ENCODE results near the gene PKP2. TPM values are rescaled to one million over a fixed set of nuclear protein-coding genes. Genes with fewer than 3 reads are reported as not detected.
"Not testable (repeated sequence)": the region's sequence is repeated elsewhere in the genome, so short reads cannot be mapped to it uniquely, and the experiment has no call there.

Gene PKP2
- total and polyA plus RNA-seq, 4 donors = 8.6 to 35.7 (median 12.8) TPM

GRCh38 chr12:32884962-32885361, 11.6 kb downstream of the PKP2 start:
- H3K9me3 ChIP-seq (ENCODE audit: control insufficient read depth in 4 of 4, low read length in 3 of 4) = no peaks in the 10 kb centered on the region
- no peak overlapping the region for H3K27ac ChIP-seq (ENCODE audit: low read depth in 1 of 2, low read length in 2 of 2)
- no peaks in the 10 kb centered on the region for H3K36me3 ChIP-seq (ENCODE audit: control insufficient read depth in 4 of 4, insufficient read depth in 3 of 4, low read depth in 1 of 4, low read length in 3 of 4)
- no peak overlapping the region for H3K9ac ChIP-seq (ENCODE audit: low read depth in 1 of 2, low read length in 2 of 2)
- TF ChIP-seq RAD21 (IDR thresholded peaks at IDR 0.05) = no peak
- TF ChIP-seq, protein P1, sequence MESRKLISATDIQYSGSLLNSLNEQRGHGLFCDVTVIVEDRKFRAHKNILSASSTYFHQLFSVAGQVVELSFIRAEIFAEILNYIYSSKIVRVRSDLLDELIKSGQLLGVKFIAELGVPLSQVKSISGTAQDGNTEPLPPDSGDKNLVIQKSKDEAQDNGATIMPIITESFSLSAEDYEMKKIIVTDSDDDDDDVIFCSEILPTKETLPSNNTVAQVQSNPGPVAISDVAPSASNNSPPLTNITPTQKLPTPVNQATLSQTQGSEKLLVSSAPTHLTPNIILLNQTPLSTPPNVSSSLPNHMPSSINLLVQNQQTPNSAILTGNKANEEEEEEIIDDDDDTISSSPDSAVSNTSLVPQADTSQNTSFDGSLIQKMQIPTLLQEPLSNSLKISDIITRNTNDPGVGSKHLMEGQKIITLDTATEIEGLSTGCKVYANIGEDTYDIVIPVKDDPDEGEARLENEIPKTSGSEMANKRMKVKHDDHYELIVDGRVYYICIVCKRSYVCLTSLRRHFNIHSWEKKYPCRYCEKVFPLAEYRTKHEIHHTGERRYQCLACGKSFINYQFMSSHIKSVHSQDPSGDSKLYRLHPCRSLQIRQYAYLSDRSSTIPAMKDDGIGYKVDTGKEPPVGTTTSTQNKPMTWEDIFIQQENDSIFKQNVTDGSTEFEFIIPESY (IDR thresholded peaks at IDR 0.05) = no peak
- TF ChIP-seq TAF1 (conservative IDR thresholded peaks at IDR 0.05) = no peak
- TF ChIP-seq HNF4A (conservative IDR thresholded peaks at IDR 0.05) = no peak
- no peak for TF ChIP-seq FOXA2 (IDR thresholded peaks at IDR 0.05)
- no peak for TF ChIP-seq SP1 (IDR thresholded peaks at IDR 0.05)
- no peak for TF ChIP-seq EGR1 (IDR thresholded peaks at IDR 0.05; ENCODE audit: low read depth in 2 of 2)
- no peak for TF ChIP-seq RXRA (IDR thresholded peaks at IDR 0.05)
- no peak overlapping the region for H3K4me3 ChIP-seq (ENCODE audit: low read depth in 1 of 3, low read length in 3 of 3)
- H3K27me3 ChIP-seq (ENCODE audit: control insufficient read depth in 4 of 4, insufficient read depth in 4 of 4, low read length in 3 of 4) = no peaks in the 10 kb centered on the region
- DNase-seq (ENCODE audit: low spot score) = no peak
- WGBS = 86% methylated on average over 4 of the region's 4 CpGs
- H3K4me1 ChIP-seq (ENCODE audit: control insufficient read depth in 4 of 4, insufficient read depth in 4 of 4, low read length in 3 of 4) = peaks cover 2 to 18% (median 2%) of the 10 kb centered on the region in 4 donors

DNA sequence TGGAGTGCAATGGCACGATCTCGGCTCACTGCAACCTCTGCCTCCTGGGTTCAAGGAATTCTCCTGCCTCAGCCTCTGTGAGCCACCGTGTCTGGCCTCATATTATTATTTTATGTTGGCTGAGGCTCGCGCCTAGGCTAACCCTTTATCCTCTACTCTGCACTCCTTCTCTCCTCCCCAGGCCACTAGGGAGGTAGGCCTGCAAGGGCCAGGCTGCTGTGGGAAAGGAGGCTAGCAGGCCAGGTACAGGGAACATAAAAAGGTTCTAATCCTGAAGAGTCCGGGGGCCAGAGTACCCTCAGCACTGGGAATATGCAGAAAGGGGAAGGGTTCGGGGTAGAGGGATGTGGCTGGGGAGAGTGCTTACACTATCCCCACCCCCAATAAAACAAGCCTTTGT, 14.9 kb downstream of the PKP2 start:
- TF ChIP-seq, protein P1 (IDR thresholded peaks at IDR 0.05) = no peak
- no peak for TF ChIP-seq RAD21 (IDR thresholded peaks at IDR 0.05)
- no peaks in the 10 kb centered on the region for H3K27me3 ChIP-seq (ENCODE audit: control insufficient read depth in 4 of 4, insufficient read depth in 4 of 4, low read length in 3 of 4)
- DNase-seq (ENCODE audit: low spot score) = no peak
- H3K27ac ChIP-seq (ENCODE audit: low read depth in 1 of 2, low read length in 2 of 2) = no peak overlapping the region
- no peak overlapping the region for H3K4me3 ChIP-seq (ENCODE audit: low read depth in 1 of 3, low read length in 3 of 3)
- H3K9ac ChIP-seq (ENCODE audit: low read depth in 1 of 2, low read length in 2 of 2) = no peak overlapping the region
- 88% methylated on average over 7 of the region's 7 CpGs for WGBS
- H3K36me3 ChIP-seq (ENCODE audit: control insufficient read depth in 4 of 4, insufficient read depth in 3 of 4, low read depth in 1 of 4, low read length in 3 of 4) = peaks cover 0 to 10% (median 5%) of the 10 kb centered on the region in 4 donors
- peaks cover 2 to 18% (median 2%) of the 10 kb centered on the region in 4 donors for H3K4me1 ChIP-seq (ENCODE audit: control insufficient read depth in 4 of 4, insufficient read depth in 4 of 4, low read length in 3 of 4)
- no peaks in the 10 kb centered on the region for H3K9me3 ChIP-seq (ENCODE audit: control insufficient read depth in 4 of 4, low read length in 3 of 4)

DNA sequence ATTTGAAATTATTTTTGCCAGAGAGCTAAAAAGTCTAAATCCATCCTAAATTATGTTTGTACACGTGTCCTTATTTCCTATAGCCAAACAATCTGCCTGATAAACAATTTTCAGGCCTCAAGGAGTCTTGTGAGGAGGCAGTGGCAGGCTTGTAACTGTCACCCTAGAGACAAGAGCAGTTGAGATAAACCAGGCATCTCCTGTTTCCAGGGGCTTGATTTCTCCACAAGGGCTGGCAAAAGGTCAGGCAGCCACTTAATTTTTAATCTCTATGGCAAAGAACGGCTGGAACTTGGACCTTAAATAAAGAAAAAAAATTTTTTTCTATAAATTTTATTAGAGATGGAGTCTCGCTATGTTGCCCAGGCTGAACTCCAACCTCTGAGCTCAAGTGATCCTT, 15.5 kb downstream of the PKP2 start:
- H3K4me3 ChIP-seq (ENCODE audit: low read depth in 1 of 3, low read length in 3 of 3) = no peak overlapping the region
- 47% methylated on average over 3 of the region's 3 CpGs for WGBS
- H3K4me1 ChIP-seq (ENCODE audit: control insufficient read depth in 4 of 4, insufficient read depth in 4 of 4, low read length in 3 of 4) = peaks cover 2 to 16% (median 2%) of the 10 kb centered on the region in 4 donors
- no peak for DNase-seq (ENCODE audit: low spot score)
- peaks cover 0 to 10% (median 5%) of the 10 kb centered on the region in 4 donors for H3K36me3 ChIP-seq (ENCODE audit: control insufficient read depth in 4 of 4, insufficient read depth in 3 of 4, low read depth in 1 of 4, low read length in 3 of 4)
- no peak overlapping the region for H3K27ac ChIP-seq (ENCODE audit: low read depth in 1 of 2, low read length in 2 of 2)
- TF ChIP-seq RXRA (IDR thresholded peaks at IDR 0.05) (no peak), HNF4G (IDR thresholded peaks at IDR 0.05) (no peak), REST (IDR thresholded peaks at IDR 0.05) (no peak), NR2F2 (IDR thresholded peaks at IDR 0.05) (no peak), HNF4A (conservative IDR thresholded peaks at IDR 0.05) (peak in 1 of 2 donors; percentile 19), TAF1 (conservative IDR thresholded peaks at IDR 0.05) (no peak)
- TF ChIP-seq, protein P1 (IDR thresholded peaks at IDR 0.05) = no peak
- H3K27me3 ChIP-seq (ENCODE audit: control insufficient read depth in 4 of 4, insufficient read depth in 4 of 4, low read length in 3 of 4) = no peaks in the 10 kb centered on the region
- H3K9me3 ChIP-seq (ENCODE audit: control insufficient read depth in 4 of 4, low read length in 3 of 4) = no peaks in the 10 kb centered on the region
- H3K9ac ChIP-seq (ENCODE audit: low read depth in 1 of 2, low read length in 2 of 2) = no peak overlapping the region

GRCh38 chr12:32879066-32879465, 17.5 kb downstream of the PKP2 start:
- WGBS = 88% methylated on average over 7 of the region's 7 CpGs

More at GRCh38 chr12:32879066-32879465, 17.5 kb downstream of the PKP2 start:
- H3K9me3 ChIP-seq (ENCODE audit: control insufficient read depth in 4 of 4, low read length in 3 of 4); H3K27ac ChIP-seq (ENCODE audit: low read depth in 1 of 2, low read length in 2 of 2); H3K9ac ChIP-seq (ENCODE audit: low read depth in 1 of 2, low read length in 2 of 2); H3K4me3 ChIP-seq (ENCODE audit: low read depth in 1 of 3, low read length in 3 of 3); DNase-seq (ENCODE audit: low spot score); H3K27me3 ChIP-seq (ENCODE audit: control insufficient read depth in 4 of 4, insufficient read depth in 4 of 4, low read length in 3 of 4): not testable (repeated sequence)
- Histone ChIP-seq H3K4me1 (ENCODE audit: control insufficient read depth in 4 of 4, insufficient read depth in 4 of 4, low read length in 3 of 4) (peaks cover 2 to 14% (median 2%) of the 10 kb centered on the region in 4 donors), H3K36me3 (ENCODE audit: control insufficient read depth in 4 of 4, insufficient read depth in 3 of 4, low read depth in 1 of 4, low read length in 3 of 4) (peaks cover 0 to 12% (median 5%) of the 10 kb centered on the region in 4 donors)

Measured in liver (tissue), 9 donors.